ENCODE results near the gene SLC6A11. TPM values are rescaled to one million over a fixed set of nuclear protein-coding genes. Genes with fewer than 3 reads are reported as not detected.

Gene SLC6A11
- total and polyA plus RNA-seq, 2 of the 8 experiments (the other 6 are each of a cell fraction or from before 2014, with no cell fraction given): 0.78 to 1.5 TPM

DNA sequence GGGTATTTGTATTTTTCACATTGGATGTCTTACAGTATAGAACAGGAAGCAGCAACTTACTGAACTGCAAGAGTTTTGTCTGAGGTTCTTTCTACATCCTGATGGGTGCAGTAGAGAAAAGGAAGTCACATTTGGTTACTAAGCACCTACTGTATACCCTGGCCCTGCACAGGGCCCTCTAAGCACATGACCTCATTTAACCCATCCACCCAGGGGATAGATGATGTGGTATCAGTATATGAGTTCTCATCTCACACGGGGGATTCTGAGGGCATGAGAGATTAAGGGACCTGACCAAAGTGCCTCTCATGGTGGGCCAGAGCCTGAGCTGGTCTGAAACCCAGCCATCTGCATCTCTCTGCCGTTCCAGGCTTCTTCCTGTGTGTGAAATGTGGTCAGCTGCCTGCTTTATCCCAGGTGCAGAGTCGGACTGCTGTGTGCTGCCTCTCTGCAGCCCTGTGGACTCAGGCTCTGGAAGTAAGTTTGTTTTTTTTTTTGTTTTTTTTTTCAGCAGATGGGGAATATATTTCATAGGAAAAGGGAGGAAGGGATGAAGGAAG lies 17.9 kb downstream of the SLC6A11 start (continued):
- TF ChIP-seq, protein P1, sequence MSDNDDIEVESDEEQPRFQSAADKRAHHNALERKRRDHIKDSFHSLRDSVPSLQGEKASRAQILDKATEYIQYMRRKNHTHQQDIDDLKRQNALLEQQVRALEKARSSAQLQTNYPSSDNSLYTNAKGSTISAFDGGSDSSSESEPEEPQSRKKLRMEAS (IDR thresholded peaks at IDR 0.05): no peak
- TF ChIP-seq RXRA (IDR thresholded peaks at IDR 0.05; ENCODE audit: insufficient read depth, low read depth, low read length): no peak
- no peak for TF ChIP-seq TBP (IDR thresholded peaks at IDR 0.05; ENCODE audit: low read depth, low read length)
- TF ChIP-seq SP4 (IDR thresholded peaks at IDR 0.05; ENCODE audit: low read length): no peak
- no peak for TF ChIP-seq MAFK (IDR thresholded peaks at IDR 0.05; ENCODE audit: low read depth, low read length)
- TF ChIP-seq SP2 (IDR thresholded peaks at IDR 0.05; ENCODE audit: low read length): no peak
- no peak for TF ChIP-seq HDAC2 (IDR thresholded peaks at IDR 0.05; ENCODE audit: borderline replicate concordance in 1 of 2, low read depth in 2 of 2, low read length in 2 of 2)
- TF ChIP-seq TEAD4 (IDR thresholded peaks at IDR 0.05; ENCODE audit: low read depth, low read length): no peak

Measured in H1 (cell line).